HG03571 (cell line): ENCODE results near the gene MYO9A.

Experiments
- ATAC-seq: cut with Tn5 transposase; IDR thresholded peaks from one replicate; pipeline ENCODE4 v1.9.1; 2021; ENCODE audit not compliant: unreplicated experiment

MYO9A gene

GRCh38 chr15:71788646-71789579 is 329.0 kb downstream of the MYO9A start:
- ATAC-seq: no peak

- ATAC-seq: no peak
Measured at GRCh38 chr15:71786673-71787072, 331.3 kb downstream of the MYO9A start.

DNA sequence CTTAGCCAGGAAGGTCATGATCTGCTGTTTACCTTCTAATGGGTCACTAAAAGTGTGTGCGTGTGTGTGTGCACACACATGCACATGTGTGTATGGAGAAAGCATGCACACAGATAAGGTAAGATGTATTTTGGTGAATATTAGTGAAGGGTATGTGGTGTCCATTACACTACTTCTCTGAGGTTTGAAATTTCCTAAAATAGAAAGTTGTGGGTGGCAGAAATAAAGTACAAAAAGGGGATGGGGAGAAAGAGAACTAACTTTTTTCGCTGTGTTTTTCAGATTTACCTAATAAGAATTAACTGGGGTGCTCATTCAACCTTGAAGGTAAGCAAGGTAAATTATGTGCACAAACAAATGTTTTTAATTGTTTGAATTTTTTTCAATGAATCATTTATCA is 332.0 kb downstream of the MYO9A start:
- no peak for ATAC-seq

DNA sequence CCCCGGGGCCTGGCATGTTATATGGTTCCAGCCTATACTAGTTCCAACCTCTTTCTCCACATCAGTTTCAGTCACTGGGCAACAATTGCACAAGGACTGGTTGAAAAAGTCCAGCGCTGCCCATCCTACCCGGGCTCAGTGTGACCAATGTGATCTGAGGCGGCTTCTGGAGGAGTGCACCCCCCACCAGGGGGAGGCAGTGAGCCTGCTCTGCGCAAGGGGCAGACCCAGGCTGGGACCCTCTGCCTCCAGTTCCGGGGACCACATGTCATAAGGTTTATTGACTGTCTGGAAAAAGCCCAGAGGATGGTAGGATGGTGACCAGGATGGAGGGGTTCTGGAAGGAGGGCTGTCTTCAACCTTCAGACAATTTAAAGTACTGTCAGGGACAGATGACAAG is 333.2 kb downstream of the MYO9A start:
- no peak for ATAC-seq

- ATAC-seq: no peak
Measured at GRCh38 chr15:71782422-71783165, 335.4 kb downstream of the MYO9A start.

- ATAC-seq: no peak
Measured at GRCh38 chr15:71781965-71782265, 336.0 kb downstream of the MYO9A start.

- ATAC-seq: no peak
Measured at GRCh38 chr15:71781179-71781964, 336.6 kb downstream of the MYO9A start.

GRCh38 chr15:71780115-71780976 is 337.6 kb downstream of the MYO9A start:
- no peak for ATAC-seq

DNA sequence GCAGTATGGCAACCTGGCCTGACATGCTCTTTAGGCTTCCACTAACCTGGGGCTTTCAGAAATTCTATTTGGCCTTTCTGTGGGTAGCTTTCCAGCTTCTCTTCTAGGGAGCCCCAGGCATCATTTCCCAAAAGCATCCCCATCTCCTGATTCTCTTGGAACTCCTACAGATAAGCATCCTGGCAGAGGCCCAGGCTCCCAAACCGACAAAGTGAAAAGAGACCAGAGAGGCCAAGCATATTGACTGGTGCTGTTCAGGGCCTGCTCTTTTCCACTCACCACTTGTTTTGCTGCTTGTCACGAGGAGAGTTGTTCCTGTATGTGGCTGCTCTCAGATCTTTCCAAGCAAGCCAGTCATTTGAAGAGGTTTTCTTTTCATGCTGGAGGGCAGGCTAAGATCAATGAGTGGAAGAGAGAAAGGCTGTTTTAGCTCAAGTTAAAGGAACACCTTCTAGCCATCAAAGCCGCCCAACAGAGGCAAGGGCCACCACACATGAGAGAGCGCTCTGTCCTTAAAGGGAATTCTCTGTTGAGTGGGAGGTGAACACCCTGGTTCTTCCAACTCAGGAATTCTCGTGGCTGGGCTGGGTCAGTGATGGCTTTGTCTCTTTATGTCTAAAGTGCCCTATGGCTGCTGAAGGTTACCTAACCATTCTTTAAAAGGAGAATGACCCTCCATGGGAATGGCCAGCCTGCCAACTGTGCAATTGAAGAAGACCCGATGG is 338.7 kb downstream of the MYO9A start:
- no peak for ATAC-seq

DNA sequence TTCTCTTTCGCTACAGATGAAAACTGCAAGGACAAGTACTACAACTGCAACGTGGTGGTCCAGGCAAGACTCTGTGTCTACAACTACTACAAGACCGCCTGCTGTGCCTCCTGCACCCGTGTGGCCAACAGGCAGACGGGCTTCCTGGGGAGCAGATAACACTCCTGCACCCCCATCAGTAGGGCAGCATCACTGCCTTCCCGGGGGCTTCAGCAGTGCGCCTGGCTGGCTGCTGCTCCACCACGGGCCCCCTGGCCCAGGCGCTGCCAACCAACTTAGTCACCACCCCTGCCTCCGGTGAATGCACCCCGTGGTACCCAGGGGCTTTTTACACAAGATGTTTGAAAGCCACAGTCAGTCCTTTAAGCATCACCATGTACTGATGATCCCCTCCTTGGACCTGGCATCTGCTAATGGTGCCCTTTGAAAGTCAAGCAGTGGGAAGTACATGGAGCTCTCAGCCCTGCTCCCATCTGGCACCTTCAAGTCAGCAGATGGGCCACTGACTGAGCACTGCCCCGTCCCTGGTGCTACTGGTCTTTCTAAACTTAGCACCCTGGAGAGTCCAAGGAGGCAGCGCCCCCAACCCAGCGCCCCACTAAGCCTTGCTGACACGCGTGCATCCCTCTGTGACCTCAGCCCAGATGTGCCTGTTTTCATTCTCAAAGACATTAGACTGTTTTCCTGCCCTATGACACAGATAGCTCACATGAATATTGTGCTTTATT is 340.6 kb downstream of the MYO9A start:
- no peak for ATAC-seq

DNA sequence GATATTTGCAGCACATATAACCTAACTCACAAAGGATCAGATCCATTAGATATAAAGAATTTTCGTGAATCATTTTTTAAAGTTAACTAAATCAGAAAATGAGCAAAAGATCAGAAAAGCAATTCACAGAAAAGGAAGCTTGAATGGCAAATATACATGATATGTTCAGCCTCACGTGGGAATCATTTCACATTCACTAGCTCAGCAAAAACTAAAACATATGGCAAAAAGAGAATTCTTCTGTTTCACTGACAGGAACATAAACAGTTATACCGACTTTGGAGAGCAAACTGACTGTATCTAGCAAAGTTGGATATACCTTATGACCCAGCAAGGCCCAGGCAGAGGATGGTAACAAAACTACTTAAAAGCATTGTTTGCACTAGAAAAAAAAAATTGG is 341.6 kb downstream of the MYO9A start:
- ATAC-seq: no peak

- ATAC-seq: no peak
Measured at GRCh38 chr15:71775856-71776255, 342.1 kb downstream of the MYO9A start.

GRCh38 chr15:71773206-71773859 is 344.6 kb downstream of the MYO9A start:
- ATAC-seq: no peak
